Measurements from ENCODE around the gene SRRM5.

DNA sequence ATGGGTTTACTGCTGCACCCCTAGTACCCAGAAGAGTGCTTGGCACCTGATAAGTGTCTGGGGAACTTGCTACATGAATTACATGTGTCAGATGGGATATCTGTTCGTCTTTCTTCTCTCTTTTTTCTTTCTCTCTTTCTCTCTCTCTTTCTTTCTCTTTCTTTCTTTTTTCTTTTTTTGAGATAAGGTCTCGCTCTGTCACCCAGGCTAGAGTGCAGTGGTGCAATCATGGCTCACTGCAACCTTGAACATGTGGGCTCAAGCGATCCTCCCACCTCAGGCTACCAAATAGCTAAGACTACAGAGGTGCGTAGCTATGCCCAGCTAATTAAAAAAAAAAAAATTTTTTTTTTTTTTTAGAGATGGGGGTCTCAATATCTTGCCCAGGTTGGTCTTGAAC is 21.6 kb downstream of the SRRM5 start:
- TF ChIP-seq POLR2A (IDR thresholded peaks at IDR 0.05; ENCODE audit: low read length) (no peak), GATA1 (IDR thresholded peaks at IDR 0.05; ENCODE audit: low read depth, low read length) (no peak)
